Activated T-cell treated with anti-CD3 and anti-CD28 coated beads, Interleukin-2, amount 50 U/mL, for 1 hour (primary cell): ENCODE results near the gene CDRT4.
"Not testable (repeated sequence)": the region's sequence is repeated elsewhere in the genome, so short reads cannot be mapped to it uniquely, and the experiment has no call there.

Experiments used
- DNase-seq: peaks from one replicate; pipeline ENCODE4 v3.0.0-alpha.2; 2020

Gene CDRT4

DNA sequence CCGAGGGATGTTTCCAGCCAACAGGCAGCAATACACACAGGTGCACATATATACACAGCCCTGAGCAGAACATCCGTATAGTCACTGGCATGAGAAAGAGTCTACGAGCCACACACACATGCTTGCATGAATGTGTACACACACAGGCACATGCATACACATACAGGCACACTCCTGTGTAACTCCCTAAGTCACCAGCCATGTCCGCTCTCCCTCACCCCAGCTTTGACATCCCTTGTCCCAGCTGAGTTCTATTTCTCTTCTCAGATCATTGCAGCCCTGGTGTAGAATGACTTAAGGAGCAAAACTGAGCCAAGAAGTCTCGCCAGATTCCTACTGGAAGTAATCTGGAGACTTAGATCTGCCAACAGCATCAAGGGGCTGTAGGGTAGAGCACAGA, 13.1 kb downstream of the CDRT4 start:
- no peak for DNase-seq

DNA sequence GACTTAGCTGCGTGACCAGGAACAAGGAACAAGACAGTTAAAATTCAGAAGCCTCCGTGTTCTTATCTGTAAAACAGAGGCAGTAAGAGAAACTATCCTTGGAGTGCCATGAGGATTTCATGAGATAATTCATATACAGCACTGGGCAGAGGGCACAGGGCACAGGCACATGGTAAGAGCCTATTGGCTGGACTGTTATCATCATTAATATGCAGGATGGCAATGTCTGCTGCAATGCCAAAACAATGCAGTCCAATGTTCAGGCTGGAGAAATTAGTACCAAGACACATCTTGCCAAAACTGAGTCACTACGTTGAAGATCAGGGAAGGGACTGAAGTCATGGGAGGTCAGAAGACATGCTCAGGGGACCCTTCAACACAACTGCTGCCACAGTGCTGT, 13.6 kb downstream of the CDRT4 start:
- no peak for DNase-seq

GRCh38 chr17:15453246-15453645, 14.2 kb downstream of the CDRT4 start:
- no peak for DNase-seq

GRCh38 chr17:15452746-15453145, 14.7 kb downstream of the CDRT4 start:
- DNase-seq: no peak

DNA sequence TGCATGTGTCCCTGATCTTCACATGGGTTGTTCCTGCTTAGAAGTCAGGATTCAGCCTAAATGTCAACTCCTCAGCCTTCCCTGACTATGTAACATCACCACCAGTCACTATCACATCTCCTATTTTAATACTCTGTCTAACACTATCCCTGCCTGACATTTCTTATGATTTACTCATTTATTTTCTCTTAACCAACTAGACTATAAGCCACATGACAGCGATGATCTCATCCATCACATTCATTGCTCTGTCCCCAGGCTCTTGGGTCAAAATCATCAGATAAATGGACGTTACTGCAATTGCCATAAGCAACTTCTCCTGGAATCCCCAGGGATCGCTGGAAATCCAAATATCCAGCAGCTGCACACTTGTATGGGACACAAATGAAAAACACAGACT, 15.7 kb downstream of the CDRT4 start:
- no peak for DNase-seq

DNA sequence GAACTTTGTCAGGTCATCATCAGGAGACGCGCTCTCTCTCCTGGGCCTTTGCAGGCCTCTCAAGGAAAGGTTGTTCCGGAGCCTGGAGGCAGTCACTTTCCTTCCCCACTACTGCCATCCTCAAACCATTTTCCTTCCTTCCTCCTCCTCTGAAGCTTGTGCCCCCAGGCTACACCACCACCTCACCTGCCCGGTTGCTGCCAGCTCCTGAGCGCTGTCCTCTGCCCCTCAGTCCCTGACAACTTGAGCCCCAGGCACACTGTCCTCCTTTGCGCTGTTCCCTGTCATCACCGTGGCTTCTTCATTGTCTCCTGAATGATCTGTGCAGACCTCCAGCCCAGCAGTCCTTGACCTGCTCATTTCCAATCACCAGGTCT, 18.9 kb downstream of the CDRT4 start:
- DNase-seq: no peak

DNA sequence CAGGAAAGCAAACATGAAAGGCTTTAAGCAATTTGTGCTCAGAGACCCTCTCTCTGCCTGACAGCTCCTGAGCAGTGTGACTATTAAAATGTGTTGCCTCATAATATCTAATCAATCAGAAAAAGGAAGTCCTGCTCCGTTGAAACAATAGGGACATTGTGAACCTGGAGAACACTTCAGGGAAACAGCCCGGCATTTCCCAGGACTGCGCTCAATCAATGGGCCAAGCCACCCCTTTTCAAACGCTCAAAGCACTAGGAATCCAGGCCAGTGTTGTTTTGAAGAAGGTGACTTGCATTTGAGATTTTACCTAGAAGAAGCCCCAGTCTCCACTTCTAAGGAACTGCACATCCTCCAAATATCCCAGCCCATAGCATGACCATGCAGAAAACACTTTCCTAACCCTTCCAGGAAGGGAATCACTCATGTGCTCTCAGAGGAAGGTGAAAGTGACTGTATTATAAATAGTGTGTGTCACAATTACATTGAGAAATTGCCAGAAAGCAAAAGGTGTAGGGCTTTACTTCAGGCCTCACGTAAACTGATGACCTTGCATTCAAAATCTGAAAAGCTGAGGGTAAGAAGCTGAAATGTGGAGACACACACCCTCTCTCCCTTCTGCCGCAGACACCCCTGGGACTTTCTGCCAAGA, 19.4 kb downstream of the CDRT4 start:
- DNase-seq: no peak

DNA sequence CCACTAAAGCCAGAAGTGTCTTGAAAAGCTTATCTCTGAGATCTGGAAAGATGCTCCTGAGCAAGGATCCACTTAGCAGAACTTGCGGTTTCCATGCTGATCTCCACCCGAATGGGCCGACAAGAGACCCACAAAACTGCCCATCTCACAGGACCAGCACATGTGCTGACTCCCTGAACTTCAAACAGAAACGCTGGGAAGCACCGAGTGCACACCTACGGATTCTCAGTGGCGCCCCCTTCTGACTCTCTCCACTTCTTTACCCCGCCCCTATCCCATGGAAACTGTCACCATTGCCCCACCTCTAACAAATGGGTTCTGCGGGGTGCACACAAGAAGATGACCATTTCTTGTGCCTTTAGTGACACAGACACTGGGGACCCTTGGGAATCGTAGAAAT, 21.4 kb downstream of the CDRT4 start:
- DNase-seq: no peak

- DNase-seq: no peak
These were observed 22.6 kb downstream of the CDRT4 start for GRCh38 chr17:15444805-15445204.

DNA sequence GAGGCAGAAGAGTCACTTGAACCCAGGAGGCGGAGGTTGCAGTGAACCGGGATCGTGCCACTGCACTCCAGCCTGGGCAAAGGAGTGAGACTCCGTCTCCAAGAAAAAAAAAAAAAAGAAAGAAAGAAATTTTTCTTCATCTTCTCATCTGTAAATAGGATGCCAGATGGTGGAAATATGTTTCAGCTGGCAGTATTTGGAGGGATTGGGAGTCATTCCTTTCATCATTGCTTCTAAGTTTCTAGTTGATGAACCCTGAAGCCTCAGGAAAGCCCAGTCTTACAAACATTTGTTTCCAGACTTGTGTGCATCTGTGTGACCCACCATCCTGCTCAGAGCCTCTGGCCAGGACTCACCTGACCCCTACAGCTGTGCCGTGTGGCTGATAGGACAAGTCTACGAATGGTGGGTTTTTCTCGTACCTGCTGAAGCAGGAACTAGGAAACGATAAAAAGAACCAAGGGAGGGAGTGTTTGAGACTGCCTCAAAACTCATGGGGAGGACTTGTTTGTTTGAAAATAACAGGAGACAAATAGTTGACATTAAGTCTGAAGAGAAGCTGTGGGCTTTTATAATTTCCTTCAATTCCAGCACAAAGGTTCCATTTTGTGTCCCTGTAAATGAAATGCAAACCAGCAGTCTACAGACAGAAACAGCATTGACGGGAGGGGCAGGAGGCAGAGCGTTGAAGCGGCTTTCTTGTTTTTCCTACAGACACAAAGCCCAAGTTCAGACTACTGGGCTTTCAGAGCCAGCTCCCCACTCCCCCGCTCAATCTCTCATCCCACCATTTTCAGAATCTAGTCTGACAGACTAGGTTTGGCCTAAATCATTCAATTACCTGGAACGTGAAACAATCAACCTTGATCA, 24.9 kb downstream of the CDRT4 start:
- DNase-seq: no peak

GRCh38 chr17:15441315-15441714, 26.1 kb downstream of the CDRT4 start:
- no peak for DNase-seq

DNA sequence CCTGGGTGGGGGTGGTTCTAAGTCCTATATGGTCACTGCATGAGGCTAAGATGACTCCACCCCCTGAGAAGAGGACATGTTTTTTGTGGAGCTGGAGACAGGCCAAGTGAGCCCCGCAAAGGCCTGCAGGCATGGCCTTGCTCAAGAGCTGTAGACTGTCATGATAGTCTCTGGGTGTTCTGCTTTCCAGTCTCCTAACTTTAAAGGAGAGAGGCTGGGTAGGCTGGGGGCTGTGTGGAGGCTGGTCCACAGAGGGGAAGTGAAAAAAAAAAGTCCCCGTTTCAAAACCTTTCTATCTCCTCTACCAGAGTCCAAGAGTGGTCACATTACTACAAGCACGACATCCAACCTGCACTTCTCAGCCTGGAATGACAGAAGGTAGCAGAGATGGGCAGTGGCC, 27.1 kb downstream of the CDRT4 start:
- DNase-seq: no peak

DNA sequence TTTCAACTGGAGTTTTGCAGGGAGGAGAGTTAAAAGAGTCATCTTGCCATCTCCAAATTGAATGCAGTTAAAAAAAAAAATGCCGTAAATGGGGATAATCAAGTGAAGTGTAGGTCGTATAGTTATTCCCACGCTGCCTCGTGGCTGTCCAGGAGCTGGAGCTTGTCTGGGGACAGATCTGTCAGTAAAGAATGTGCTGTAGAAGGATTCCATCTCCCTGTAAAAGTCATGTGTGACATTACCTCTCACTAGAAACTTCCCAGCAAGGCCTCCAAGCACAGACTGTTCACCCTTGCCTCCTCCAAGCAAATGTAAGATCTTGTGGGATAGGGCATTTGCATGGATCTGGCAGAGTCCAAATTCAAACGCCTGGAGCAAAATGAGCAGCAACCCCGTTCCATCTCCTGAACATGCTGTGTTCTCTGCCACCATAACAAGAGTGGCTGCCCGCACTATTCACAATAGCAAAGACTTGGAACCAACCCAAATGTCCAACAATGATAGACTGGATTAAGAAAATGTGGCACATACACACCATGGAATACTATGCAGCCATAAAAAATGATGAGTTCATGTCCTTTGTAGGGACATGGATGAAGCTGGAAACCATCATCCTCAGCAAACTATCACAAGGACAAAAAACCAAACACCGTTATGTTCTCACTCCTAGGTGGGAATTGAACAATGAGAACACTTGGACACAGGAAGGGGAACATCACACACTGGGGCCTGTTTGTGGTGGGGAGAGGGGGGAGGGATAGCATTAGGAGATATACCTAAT, 28.0 kb downstream of the CDRT4 start:
- DNase-seq: not testable (repeated sequence)

- DNase-seq: no peak
These were observed 28.8 kb downstream of the CDRT4 start for GRCh38 chr17:15438491-15439105.

- DNase-seq: no peak
These were observed 30.2 kb downstream of the CDRT4 start for GRCh38 chr17:15437303-15437635.

DNA sequence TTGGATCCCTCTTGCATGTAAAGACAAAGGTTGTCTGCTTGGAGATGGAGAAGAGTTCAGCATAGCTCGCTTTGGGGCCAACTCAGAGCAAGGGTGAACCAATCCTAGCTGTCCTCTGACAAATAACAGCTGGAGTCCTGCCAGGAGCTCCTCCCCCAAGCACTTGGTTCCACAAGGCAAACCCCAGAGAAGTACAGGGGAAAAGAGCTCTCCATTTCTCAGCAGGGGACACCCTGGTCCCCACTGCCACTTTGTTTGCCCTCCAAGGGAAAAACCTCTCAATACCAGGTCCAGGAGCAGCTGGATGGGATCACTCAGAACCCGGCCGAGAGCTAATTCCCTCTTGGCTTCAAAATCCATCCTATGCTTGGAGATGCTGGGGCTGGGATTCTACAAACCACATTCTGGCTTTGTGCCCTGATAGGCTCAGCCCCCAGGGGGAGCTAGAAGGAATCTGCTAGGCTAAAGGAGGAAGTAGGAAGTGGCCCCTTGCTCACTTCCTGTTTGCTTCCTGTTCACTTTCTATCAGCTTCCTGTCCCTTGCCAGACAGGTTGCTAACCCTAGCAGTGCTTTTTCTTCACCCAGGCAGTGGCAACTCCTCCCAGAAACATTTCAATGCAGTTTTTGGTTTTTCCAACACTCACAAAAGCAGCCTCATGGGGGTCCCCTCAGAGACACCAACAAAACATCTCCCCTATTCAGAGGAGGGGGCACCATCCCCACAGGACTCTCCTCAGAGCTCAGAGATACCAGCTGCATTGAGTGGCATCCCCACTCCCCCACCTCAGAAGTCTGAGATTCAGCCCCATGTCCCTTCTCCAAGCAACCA, 30.7 kb downstream of the CDRT4 start:
- peak; percentile 18 for DNase-seq

DNA sequence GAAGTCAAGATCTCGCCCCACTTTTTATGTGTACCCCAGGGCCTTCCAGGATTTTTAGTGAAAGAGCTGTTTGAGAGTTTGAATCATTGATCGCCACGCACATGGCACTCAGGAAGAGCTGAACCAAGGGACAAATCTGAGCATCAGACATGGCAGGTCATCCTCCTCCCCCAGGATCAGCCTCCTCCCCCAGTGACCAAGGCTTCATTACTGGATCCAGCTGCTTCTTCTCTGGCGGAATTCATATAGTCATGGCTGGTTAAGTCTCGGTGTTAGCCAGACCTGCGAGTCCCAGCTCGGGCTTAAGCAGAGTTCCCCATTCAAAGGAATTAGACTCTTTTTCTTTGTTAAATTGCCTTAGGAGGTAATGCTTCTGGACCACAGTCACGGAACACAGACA, 32.5 kb downstream of the CDRT4 start:
- DNase-seq: no peak

DNA sequence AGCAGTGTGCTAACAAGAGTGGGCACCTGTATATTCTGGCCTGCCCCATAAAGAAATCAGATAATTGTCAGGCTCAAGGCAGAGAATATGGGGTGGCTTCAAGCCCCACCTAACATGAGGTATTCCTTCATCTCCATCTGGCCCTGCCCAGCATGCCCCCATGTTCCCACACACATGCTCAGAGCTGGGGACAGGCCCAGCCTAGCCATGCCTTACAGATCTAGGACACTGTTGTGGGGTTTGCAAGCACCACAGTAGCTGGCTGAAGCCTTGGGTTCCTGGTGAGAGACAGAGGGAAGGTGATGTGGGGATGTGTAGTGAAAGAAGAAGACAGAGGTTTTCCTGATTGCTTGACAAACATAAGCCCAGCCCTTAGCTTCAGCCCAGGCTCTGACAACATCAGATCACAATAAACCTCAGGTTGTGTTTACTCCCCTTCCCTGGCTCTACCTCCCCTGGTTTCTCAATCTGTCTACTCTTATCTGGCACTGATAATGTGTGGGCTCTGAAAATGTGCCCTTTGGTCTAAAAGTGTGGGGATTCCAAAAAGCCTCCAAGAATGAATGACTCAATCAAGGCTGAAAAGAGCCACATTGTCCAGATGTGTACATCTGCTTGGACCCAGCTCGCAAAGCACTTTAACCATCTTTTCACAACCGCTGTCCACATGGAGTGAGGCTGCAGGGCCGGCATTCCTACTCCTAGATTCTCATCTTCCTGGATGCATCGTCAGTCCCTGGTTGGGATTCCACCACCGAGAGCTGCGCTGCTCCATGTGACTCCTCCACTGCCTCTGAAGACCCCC, 34.4 kb downstream of the CDRT4 start:
- DNase-seq: no peak

DNA sequence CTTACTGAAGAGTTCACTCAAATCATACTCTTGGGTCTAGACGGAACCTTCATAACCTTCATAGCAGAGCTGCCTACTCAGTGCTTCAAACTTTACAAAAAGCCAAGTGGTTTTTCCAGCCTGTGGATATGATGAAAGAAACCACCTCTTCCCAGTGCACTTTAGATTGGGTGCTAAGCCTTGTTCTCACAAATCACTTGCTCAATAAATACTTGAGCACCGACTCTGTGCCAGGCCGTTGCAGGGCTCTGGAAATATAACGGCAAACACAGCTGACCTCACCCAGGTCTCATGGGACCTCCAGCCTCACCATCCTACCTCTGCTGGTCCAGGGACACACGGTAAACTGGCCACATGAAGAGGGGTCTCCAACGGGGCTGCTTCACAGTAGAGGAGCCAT, 35.7 kb downstream of the CDRT4 start:
- DNase-seq: no peak

- DNase-seq: no peak
These were observed 36.2 kb downstream of the CDRT4 start for GRCh38 chr17:15431196-15431595.

DNA sequence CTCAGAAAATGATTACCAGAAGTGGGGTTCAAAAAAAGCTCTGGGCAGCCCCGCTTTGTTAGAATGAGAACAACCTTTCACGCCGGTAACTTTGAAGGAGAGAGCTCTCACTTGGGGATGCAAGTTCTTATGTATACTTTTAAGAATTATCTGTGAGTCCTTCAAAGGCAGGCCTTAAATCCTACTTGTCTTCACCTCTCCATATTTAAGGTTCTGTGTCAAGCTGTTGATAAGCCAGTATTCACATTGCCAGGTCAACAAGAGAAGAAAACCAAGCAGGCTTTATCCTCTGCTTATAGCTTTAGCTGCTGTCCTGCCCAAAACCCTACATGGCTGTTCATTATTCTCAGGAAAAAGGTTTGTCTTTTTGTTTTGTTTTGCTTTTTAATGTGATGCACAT, 42.9 kb downstream of the CDRT4 start:
- no peak for DNase-seq
